Liver (tissue), 9 donors: ENCODE results near the gene OR2S2. TPM values are rescaled to one million over a fixed set of nuclear protein-coding genes. Genes with fewer than 3 reads are reported as not detected.

Experiments used
- DNase-seq: peaks from one replicate; pipeline ENCODE4 v3.0.0-alpha.2; 2017; ENCODE audit warnings: low spot score
- H3K27ac ChIP-seq, 2 donors: one replicate each; pipeline ENCODE4 v1.7.0; 2013; ENCODE audit warnings: inconsistent platforms in 2 of 2, low read length in 2 of 2, control low read depth in 1 of 2, low read depth in 1 of 2, mild to moderate bottlenecking in 1 of 2
- H3K27me3 ChIP-seq, 4 donors: one replicate each; pipeline versions ENCODE4 v1.6.1 to v1.7.0; 2013; ENCODE audit warnings: low read length in 3 of 4, inconsistent platforms in 1 of 4, mild to moderate bottlenecking in 1 of 4, moderate library complexity in 1 of 4; ENCODE audit not compliant: control insufficient read depth in 4 of 4, insufficient read depth in 4 of 4
- H3K36me3 ChIP-seq, 4 donors: one replicate each; pipeline versions ENCODE4 v1.6.1 to v1.7.0; 2013; ENCODE audit warnings: low read length in 3 of 4, mild to moderate bottlenecking in 3 of 4, low read depth in 1 of 4, moderate library complexity in 1 of 4; ENCODE audit not compliant: control insufficient read depth in 4 of 4, insufficient read depth in 3 of 4
- H3K4me1 ChIP-seq, 4 donors: one replicate each; pipeline versions ENCODE4 v1.6.1 to v1.7.0; 2013; ENCODE audit warnings: low read length in 3 of 4, mild to moderate bottlenecking in 3 of 4, moderate library complexity in 1 of 4; ENCODE audit not compliant: control insufficient read depth in 4 of 4, insufficient read depth in 4 of 4
- H3K4me3 ChIP-seq, 3 donors: one replicate each; pipeline versions ENCODE4 v1.6.1 to v1.7.0; 2013; ENCODE audit warnings: low read length in 3 of 3, control low read depth in 1 of 3, low read depth in 1 of 3, mild to moderate bottlenecking in 1 of 3
- H3K9ac ChIP-seq, 2 donors: one replicate each; pipeline ENCODE4 v1.7.0; 2013; ENCODE audit warnings: low read length in 2 of 2, mild to moderate bottlenecking in 2 of 2, moderate library complexity in 2 of 2, control low read depth in 1 of 2, low read depth in 1 of 2
- H3K9me3 ChIP-seq, 4 donors: one replicate each; pipeline versions ENCODE4 v1.6.1 to v1.7.0; 2013; ENCODE audit warnings: low read length in 3 of 4; ENCODE audit not compliant: control insufficient read depth in 4 of 4
- EGR1 ChIP-seq, 2 donors: IDR thresholded peaks; 2 replicates each; pipeline ENCODE4 v1.6.1; 2016 to 2018; ENCODE audit warnings: antibody characterized with exemption in 2 of 2, low read depth in 2 of 2
- FOXA2 ChIP-seq: IDR thresholded peaks from 2 replicates; pipeline ENCODE4 v1.6.1; 2016; ENCODE audit warnings: antibody characterized with exemption
- GABPA ChIP-seq, 2 donors: IDR thresholded peaks in 1 of 2; conservative IDR thresholded peaks in 1 of 2; 2 replicates each; pipeline ENCODE4 v1.6.1; 2016; ENCODE audit warnings: antibody characterized with exemption in 2 of 2, mild to moderate bottlenecking in 1 of 2, moderate library complexity in 1 of 2
- JUND ChIP-seq, 2 donors: IDR thresholded peaks; 2 replicates each; pipeline ENCODE4 v1.6.1; 2016; ENCODE audit warnings: antibody characterized with exemption in 2 of 2
- NR2F2 ChIP-seq: IDR thresholded peaks from 2 replicates; pipeline ENCODE4 v1.6.1; 2016; ENCODE audit warnings: antibody characterized with exemption
- SP1 ChIP-seq: IDR thresholded peaks from 2 replicates; pipeline ENCODE4 v1.6.1; 2018; ENCODE audit warnings: antibody characterized with exemption, mild to moderate bottlenecking
- WGBS: extraction: QIAGEN DNeasy Blood & Tissue Kit; methylation state at CpG from one replicate; pipeline ENCODE4 v1.1.7; 2013; 5-methylcytosine and 5-hydroxymethylcytosine counted together
- polyA plus RNA-seq, 2 donors: library from polyadenylated mRNA; stranded (reverse) in 1 of 2; unstranded in 1 of 2; fragments of 200-250 nt in 1 of 2; fragments of >200 nt in 1 of 2; fragmentation: Nextera tagmentation in 1 of 2; extraction: Ambion mirVana in 1 of 2; gene quantifications; one replicate each; pipeline versions ENCODE4 v1.2.1 to v1.2.3, GENCODE V29; 2013 to 2015
- total RNA-seq, 2 donors: library from RNA; depleted of rRNA; stranded (reverse); fragments of >200 nt; gene quantifications; one replicate each; pipeline ENCODE4 v1.2.3, GENCODE V29; 2014
- donor health status: healthy.
- donor health status: healthy.
- donor health status: healthy.
- donor health status: healthy.
- donor health status: healthy.

The OR2S2 gene
- total and polyA plus RNA-seq, 4 donors: not detected

DNA sequence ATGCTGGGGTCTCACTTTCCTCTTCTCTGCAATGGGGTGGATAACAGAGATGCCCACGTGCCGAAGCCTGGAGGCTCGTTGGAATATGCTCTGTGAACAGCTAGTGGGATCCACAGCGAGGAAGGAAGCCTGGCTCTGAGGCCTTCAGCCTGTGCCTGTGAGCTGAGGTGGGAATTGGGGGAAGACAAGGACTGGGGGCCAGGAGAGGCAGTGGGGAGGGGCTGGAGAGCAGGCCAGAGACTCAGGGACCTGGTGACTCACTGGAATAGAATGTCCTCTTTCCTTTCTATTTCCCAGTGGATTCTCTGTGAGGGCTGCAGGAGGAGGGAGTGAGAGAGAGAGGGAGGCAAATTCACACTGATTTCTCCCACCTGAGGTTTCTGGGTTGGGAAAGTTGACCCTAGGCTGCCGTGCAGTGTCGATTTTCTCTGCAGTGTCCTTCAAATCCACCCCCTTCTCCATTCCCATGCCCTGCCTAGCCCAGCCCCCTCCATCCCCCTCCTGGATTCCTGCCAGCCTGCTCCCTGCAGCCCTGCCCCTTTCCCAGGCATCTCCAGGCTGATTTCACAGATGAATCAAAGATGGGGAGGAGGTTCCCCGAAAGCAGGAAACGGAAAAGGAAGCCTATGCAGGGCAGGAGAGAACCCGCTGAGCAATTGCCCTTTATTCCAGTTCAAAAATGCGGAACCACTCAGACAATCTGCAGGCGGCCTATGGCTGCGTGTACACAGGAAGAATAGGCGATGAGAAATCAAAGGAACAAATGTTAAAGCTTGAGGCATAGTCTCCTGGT, 50.0 kb downstream of the OR2S2 start:
- peak overlapping the region; percentile 74 to 78 for H3K27ac ChIP-seq
- WGBS: 52% methylated on average over 13 of the region's 13 CpGs
- H3K9ac ChIP-seq: no peak overlapping the region
- no peaks in the 10 kb centered on the region for H3K27me3 ChIP-seq
- peak; percentile 69 for DNase-seq
- peaks cover 16 to 54% (median 38%) of the 10 kb centered on the region in 4 donors for H3K4me1 ChIP-seq
- H3K9me3 ChIP-seq: no peaks in the 10 kb centered on the region
- H3K4me3 ChIP-seq: no peak overlapping the region
- TF ChIP-seq SP1 (peak; percentile 51), JUND (IDR thresholded peaks at IDR 0.05) (peak; percentile 87 to 92), NR2F2 (peak; percentile 32), GABPA (IDR thresholded peaks at IDR 0.05 in 1 of 2, conservative IDR thresholded peaks at IDR 0.05 in 1 of 2) (peak in 1 of 2 donors; percentile 32), FOXA2 (no peak), EGR1 (IDR thresholded peaks at IDR 0.05; ENCODE audit: low read depth in 2 of 2) (no peak)
- H3K36me3 ChIP-seq: no peaks in the 10 kb centered on the region

Other genes with a start within 250 kb of the OR2S2 start
- gene TLN1, start 226.0 kb downstream of the OR2S2 start, total RNA-seq: 100 to 1,000 TPM; 149 to 184 TPM
- 100 to 1,000 TPM in 1 of 2 donors, 10 to 100 TPM in 1; 24.5 to 102 TPM for gene TLN1, start 226.0 kb downstream of the OR2S2 start, polyA plus RNA-seq
- gene CREB3, start 225.5 kb downstream of the OR2S2 start, total RNA-seq: 10 to 100 TPM in 1 of 2 donors, 1 to 10 TPM in 1; 9.2 to 21.3 TPM
- 10 to 100 TPM; 14.9 to 21.4 TPM for gene CREB3, start 225.5 kb downstream of the OR2S2 start, polyA plus RNA-seq
- gene GBA2, start 208.9 kb downstream of the OR2S2 start, total RNA-seq: 10 to 100 TPM; 24.1 to 65.3 TPM
- 10 to 100 TPM; 24.5 to 27.1 TPM for gene GBA2, start 208.9 kb downstream of the OR2S2 start, polyA plus RNA-seq
- 10 to 100 TPM in 1 of 2 donors, 1 to 10 TPM in 1; 5.1 to 10.7 TPM for gene RGP1, start 208.9 kb downstream of the OR2S2 start, total RNA-seq
- 1 to 10 TPM; 2.6 to 6.6 TPM for gene RGP1, start 208.9 kb downstream of the OR2S2 start, polyA plus RNA-seq
- not detected for gene MSMP, start 203.9 kb downstream of the OR2S2 start, total RNA-seq
- not detected for gene MSMP, start 203.9 kb downstream of the OR2S2 start, polyA plus RNA-seq
- 10 to 100 TPM in 1 of 2 donors, 1 to 10 TPM in 1; 9.4 to 17.1 TPM for gene NPR2, start 166.6 kb downstream of the OR2S2 start, total RNA-seq
- gene NPR2, start 166.6 kb downstream of the OR2S2 start, polyA plus RNA-seq: 10 to 100 TPM in 1 of 2 donors, 1 to 10 TPM in 1; 8.6 to 13.0 TPM
- gene SPAG8, start 145.9 kb downstream of the OR2S2 start, total RNA-seq: under 1 TPM; 0.25 to 0.56 TPM
- gene SPAG8, start 145.9 kb downstream of the OR2S2 start, polyA plus RNA-seq: under 1 TPM; 0.14 TPM
- gene HINT2, start 143.1 kb downstream of the OR2S2 start, total RNA-seq: 10 to 100 TPM; 34.3 to 35.0 TPM
- gene HINT2, start 143.1 kb downstream of the OR2S2 start, polyA plus RNA-seq: 100 to 1,000 TPM; 117 to 176 TPM
- gene FAM221B, start 129.4 kb downstream of the OR2S2 start, total RNA-seq: not detected
- gene FAM221B, start 129.4 kb downstream of the OR2S2 start, polyA plus RNA-seq: under 1 TPM in 1 of 2 donors, not detected in 1; 0.35 TPM
- 1 to 10 TPM; 3.1 to 5.4 TPM for gene TMEM8B, start 128.9 kb downstream of the OR2S2 start, total RNA-seq
- 1 to 10 TPM; 1.1 to 2.3 TPM for gene TMEM8B, start 128.9 kb downstream of the OR2S2 start, polyA plus RNA-seq
- not detected for gene OR13J1, start 87.8 kb downstream of the OR2S2 start, total RNA-seq
- gene OR13J1, start 87.8 kb downstream of the OR2S2 start, polyA plus RNA-seq: not detected
- gene HRCT1, start 52.0 kb downstream of the OR2S2 start, total RNA-seq: under 1 TPM; 0.08 to 0.09 TPM
- gene HRCT1, start 52.0 kb downstream of the OR2S2 start, polyA plus RNA-seq: 1 to 10 TPM in 1 of 2 donors, under 1 TPM in 1; 0.44 to 2.9 TPM
- gene SPAAR, start 48.7 kb downstream of the OR2S2 start, total RNA-seq: 1 to 10 TPM in 1 of 2 donors, under 1 TPM in 1; 0.65 to 2.4 TPM
- gene SPAAR, start 48.7 kb downstream of the OR2S2 start, polyA plus RNA-seq: 1 to 10 TPM; 1.1 TPM
- 1 to 10 TPM; 2.1 to 3.5 TPM for gene RECK, start 78.8 kb upstream of the OR2S2 start, total RNA-seq
- gene RECK, start 78.8 kb upstream of the OR2S2 start, polyA plus RNA-seq: 1 to 10 TPM; 2.1 to 2.5 TPM
- 10 to 100 TPM in 1 of 2 donors, 1 to 10 TPM in 1; 2.8 to 17.6 TPM for gene GLIPR2, start 178.6 kb upstream of the OR2S2 start, total RNA-seq
- 1 to 10 TPM; 1.7 to 3.0 TPM for gene GLIPR2, start 178.6 kb upstream of the OR2S2 start, polyA plus RNA-seq
- not detected for gene CCIN, start 211.2 kb upstream of the OR2S2 start, total RNA-seq
- gene CCIN, start 211.2 kb upstream of the OR2S2 start, polyA plus RNA-seq: not detected
- gene CLTA, start 232.8 kb upstream of the OR2S2 start, total RNA-seq: 10 to 100 TPM; 48.4 to 81.0 TPM
- gene CLTA, start 232.8 kb upstream of the OR2S2 start, polyA plus RNA-seq: 100 to 1,000 TPM in 1 of 2 donors, 10 to 100 TPM in 1; 68.2 to 102 TPM